ENCODE results near the gene L3MBTL1. TPM values are rescaled to one million over a fixed set of nuclear protein-coding genes. Genes with fewer than 3 reads are reported as not detected.

L3MBTL1 gene
- polyA plus RNA-seq, 1 donor (not counting 4 experiments of a cell fraction or from before 2014, with no cell fraction given) = 5.0 TPM

DNA sequence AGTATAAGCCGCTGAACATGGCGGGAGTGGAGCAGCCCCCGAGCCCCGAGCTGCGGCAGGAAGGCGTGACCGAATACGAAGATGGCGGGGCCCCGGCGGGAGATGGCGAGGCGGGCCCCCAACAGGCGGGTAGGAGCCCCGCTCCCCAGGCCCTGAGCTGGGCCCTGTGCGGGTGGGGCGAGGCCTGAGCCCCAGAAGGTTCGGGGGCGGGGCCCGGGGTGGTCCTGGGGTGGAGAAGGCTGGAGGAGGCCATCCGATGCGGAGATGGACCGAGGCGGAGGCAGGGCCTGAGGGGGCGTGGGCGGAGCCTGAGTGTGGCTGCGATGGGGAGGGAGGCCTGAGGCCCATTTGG, 7.1 kb downstream of the L3MBTL1 start:
- Histone ChIP-seq H4K20me1 (ENCODE audit: control insufficient read depth, extremely low read depth, insufficient read depth, low read length) (no peaks in the 10 kb centered on the region), H3K9me3 (ENCODE audit: control insufficient read depth, low read depth, low read length) (no peaks in the 10 kb centered on the region), H2AFZ (ENCODE audit: control insufficient read depth, low read length) (peak overlapping the region; percentile 49), H3K4me2 (ENCODE audit: control insufficient read depth, extremely low read depth, insufficient read depth, low read depth, low read length) (peak overlapping the region; percentile 37), H3K4me1 (ENCODE audit: control insufficient read depth, extremely low read depth, insufficient read depth, low read length) (no peaks in the 10 kb centered on the region), H3K9ac (ENCODE audit: control insufficient read depth, extremely low read depth, insufficient read depth, low read length) (peak overlapping the region; percentile 44), H3K27ac (ENCODE audit: control insufficient read depth, insufficient read depth, low read length) (no peak overlapping the region), H3K27me3 (ENCODE audit: control insufficient read depth, extremely low read depth, insufficient read depth, low read length) (no peaks in the 10 kb centered on the region), H3K79me2 (ENCODE audit: control insufficient read depth, insufficient read depth, low read length) (no peaks in the 10 kb centered on the region), H3K36me3 (ENCODE audit: control insufficient read depth in 2 of 2, extremely low read depth in 1 of 2, insufficient read depth in 2 of 2, low read length in 2 of 2) (no peaks in the 10 kb centered on the region), H3K9me1 (ENCODE audit: control insufficient read depth, extremely low read depth, insufficient read depth, low read length) (no peaks in the 10 kb centered on the region), H3K4me3 (ENCODE audit: control insufficient read depth in 2 of 3, extremely low read depth in 1 of 3, insufficient read depth in 2 of 3, low read depth in 1 of 3, low read length in 3 of 3) (peak overlapping the region; percentile 44 to 62 (median 47))
- FAIRE-seq (no peak), DNase-seq (ENCODE audit: low read depth, low spot score) (no peak)
- dilution Hi-C loops (cut with MboI; ENCODE audit: extremely low pct_ligation_motif_present, low sequenced_read_pairs) = no loop called here
- TF ChIP-seq CTCF (optimal IDR thresholded peaks at IDR 0.05 in 1 of 3, IDR thresholded peaks at IDR 0.05 in 1 of 3, conservative IDR thresholded peaks at IDR 0.05 in 1 of 3; ENCODE audit: extremely low read depth in 1 of 3, insufficient read depth in 2 of 3, low read length in 3 of 3) (no peak), EZH2 (IDR thresholded peaks at IDR 0.05; ENCODE audit: low read length) (no peak)

DNA sequence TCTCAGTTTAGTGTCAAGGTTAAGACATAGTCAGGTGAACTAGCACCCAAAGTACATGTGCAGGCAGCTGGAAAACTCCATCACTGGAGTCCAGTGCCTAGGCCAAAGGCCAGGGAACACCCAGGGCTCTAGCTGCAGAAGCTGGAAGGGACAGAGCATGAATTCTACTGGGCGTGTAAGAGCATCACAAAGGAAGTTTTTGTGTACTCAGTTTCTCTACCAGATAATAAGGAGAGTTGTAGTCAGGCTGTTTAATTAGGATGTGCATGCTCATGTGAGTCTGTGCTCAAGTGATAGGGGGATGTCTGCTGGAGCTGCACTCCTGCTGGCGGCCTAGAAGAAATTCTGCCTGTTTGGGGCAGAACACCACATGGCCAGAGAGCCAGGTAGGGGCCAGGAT, 8.1 kb downstream of the L3MBTL1 start:
- H2AFZ ChIP-seq (ENCODE audit: control insufficient read depth, low read length) = no peak overlapping the region
- H4K20me1 ChIP-seq (ENCODE audit: control insufficient read depth, extremely low read depth, insufficient read depth, low read length) = no peaks in the 10 kb centered on the region
- H3K36me3 ChIP-seq (ENCODE audit: control insufficient read depth in 2 of 2, extremely low read depth in 1 of 2, insufficient read depth in 2 of 2, low read length in 2 of 2) = no peaks in the 10 kb centered on the region
- DNase-seq (ENCODE audit: low read depth, low spot score) = no peak
- H3K79me2 ChIP-seq (ENCODE audit: control insufficient read depth, insufficient read depth, low read length) = no peaks in the 10 kb centered on the region
- dilution Hi-C loops (cut with MboI; ENCODE audit: extremely low pct_ligation_motif_present, low sequenced_read_pairs) = no loop called here
- H3K9me3 ChIP-seq (ENCODE audit: control insufficient read depth, low read depth, low read length) = no peaks in the 10 kb centered on the region
- no peak overlapping the region for H3K27ac ChIP-seq (ENCODE audit: control insufficient read depth, insufficient read depth, low read length)
- H3K9me1 ChIP-seq (ENCODE audit: control insufficient read depth, extremely low read depth, insufficient read depth, low read length) = no peaks in the 10 kb centered on the region
- H3K27me3 ChIP-seq (ENCODE audit: control insufficient read depth, extremely low read depth, insufficient read depth, low read length) = no peaks in the 10 kb centered on the region
- no peak for FAIRE-seq
- no peaks in the 10 kb centered on the region for H3K4me1 ChIP-seq (ENCODE audit: control insufficient read depth, extremely low read depth, insufficient read depth, low read length)
- H3K4me3 ChIP-seq (ENCODE audit: control insufficient read depth in 2 of 3, extremely low read depth in 1 of 3, insufficient read depth in 2 of 3, low read depth in 1 of 3, low read length in 3 of 3) = no peak overlapping the region
- TF ChIP-seq CTCF (optimal IDR thresholded peaks at IDR 0.05 in 1 of 3, IDR thresholded peaks at IDR 0.05 in 1 of 3, conservative IDR thresholded peaks at IDR 0.05 in 1 of 3; ENCODE audit: extremely low read depth in 1 of 3, insufficient read depth in 2 of 3, low read length in 3 of 3) (no peak), EZH2 (IDR thresholded peaks at IDR 0.05; ENCODE audit: low read length) (no peak)
- H3K4me2 ChIP-seq (ENCODE audit: control insufficient read depth, extremely low read depth, insufficient read depth, low read depth, low read length) = no peak overlapping the region
- H3K9ac ChIP-seq (ENCODE audit: control insufficient read depth, extremely low read depth, insufficient read depth, low read length) = no peak overlapping the region

Measured in keratinocyte (primary cell).